Aorta (tissue), 5 donors: ENCODE results near the gene DAB2IP. TPM values are rescaled to one million over a fixed set of nuclear protein-coding genes. Genes with fewer than 3 reads are reported as not detected.

ENCODE experiments used
- ATAC-seq: fragments of 200-7000 bp; cut with Tn5 transposase; one replicate; pipeline ENCODE4 v1.9.1; 2022; ENCODE audit warnings: moderate library complexity; ENCODE audit not compliant: low FRiP score
- DNase-seq, 2 donors: peaks; one replicate each; pipeline ENCODE4 v3.0.0-alpha.2; 2020
- H3K27ac ChIP-seq, 2 donors: one replicate each; pipeline ENCODE4 v1.5.1; 2013; ENCODE audit warnings: low read length in 2 of 2, mild to moderate bottlenecking in 2 of 2, moderate library complexity in 2 of 2, control low read depth in 1 of 2, inconsistent platforms in 1 of 2, low read depth in 1 of 2
- H3K27me3 ChIP-seq, 2 donors: one replicate each; pipeline ENCODE4 v1.6.1; 2013; ENCODE audit warnings: control low read depth in 1 of 2, low read length in 1 of 2, mild to moderate bottlenecking in 1 of 2, moderate library complexity in 1 of 2; ENCODE audit not compliant: insufficient read depth in 2 of 2, control insufficient read depth in 1 of 2
- H3K36me3 ChIP-seq, 2 donors: one replicate each; pipeline ENCODE4 v1.6.1; 2013; ENCODE audit warnings: control low read depth in 1 of 2, low read length in 1 of 2, mild to moderate bottlenecking in 1 of 2; ENCODE audit not compliant: insufficient read depth in 2 of 2, control insufficient read depth in 1 of 2
- H3K4me1 ChIP-seq, 2 donors: one replicate each; pipeline ENCODE4 v1.6.1; 2013; ENCODE audit warnings: low read length in 2 of 2, control low read depth in 1 of 2, mild to moderate bottlenecking in 1 of 2, moderate library complexity in 1 of 2; ENCODE audit not compliant: insufficient read depth in 2 of 2, control insufficient read depth in 1 of 2
- H3K4me3 ChIP-seq, 2 donors: one replicate each; pipeline ENCODE4 v1.5.1; 2013; ENCODE audit warnings: low read length in 2 of 2, control low read depth in 1 of 2, mild to moderate bottlenecking in 1 of 2
- H3K9me3 ChIP-seq: one replicate; pipeline ENCODE4 v1.6.1; 2013; ENCODE audit warnings: mild to moderate bottlenecking, low read length; ENCODE audit not compliant: control insufficient read depth
- WGBS, 2 donors: extraction: QIAGEN DNeasy Blood & Tissue Kit; methylation state at CpG; one replicate each; pipeline ENCODE4 v1.1.7; 2013; 5-methylcytosine and 5-hydroxymethylcytosine counted together
- intact Hi-C, 2 donors: fragments of 100-400 bp; cut with DNase I; formaldehyde crosslinking; loops; one replicate each; pipeline versions ENCODE4 v1.14.2 to v1.15.0; 2022
- polyA plus RNA-seq, 2 donors: library from polyadenylated mRNA; stranded (reverse); fragments of 200-250 nt; gene quantifications; one replicate each; pipeline ENCODE4 v1.2.3, GENCODE V29; 2013
- total RNA-seq, 2 donors: library from RNA; stranded (reverse); fragmentation: NEBNext Ultra II Directional; extraction: Animal tissue kit (Norgen Biotek cat#: 25700); gene quantifications; one replicate each; pipeline ENCODE4 v1.2.1, GENCODE V29; 2021
- donor health status: healthy with polysubstance abuse.
- donor health status: Bipolar disorder and iron deficiency.
- donor health status: DM: no; HTN: no; CAD: no.
- donor health status: DM: no; HTN: no; CAD: no.
- donor health status: DM: yes; HTN: yes; CAD: no.

DAB2IP gene
- total and polyA plus RNA-seq, 4 donors = 12.0 to 75.4 (median 51.4) TPM

- 86 to 89% methylated on average over 18 to 19 of the region's 19 CpGs for WGBS, 2 donors
- Histone ChIP-seq H3K9me3 (no peaks in the 10 kb centered on the region), H3K27ac (no peak overlapping the region), H3K4me3 (no peak overlapping the region), H3K4me1 (peaks cover 2 to 3% of the 10 kb centered on the region in 2 donors), H3K27me3 (no peaks in the 10 kb centered on the region), H3K36me3 (peaks cover 0 to 5% of the 10 kb centered on the region in 2 donors)
- ATAC-seq = no peak
- intact Hi-C loops = no loop called here
- no peak for DNase-seq
These were observed 114.7 kb downstream of the DAB2IP start for GRCh38 chr9:121766081-121766683.

GRCh38 chr9:121767171-121767769 is 115.8 kb downstream of the DAB2IP start:
- intact Hi-C loops = no loop called here
- DNase-seq (peak in 1 of 2 donors; percentile 42), ATAC-seq (no peak)
- WGBS, 2 donors = 71 to 78% methylated on average over 9 of the region's 9 CpGs
- Histone ChIP-seq H3K4me1 (peaks cover 2 to 3% of the 10 kb centered on the region in 2 donors), H3K4me3 (no peak overlapping the region), H3K9me3 (no peaks in the 10 kb centered on the region), H3K27me3 (no peaks in the 10 kb centered on the region), H3K36me3 (peaks cover 0 to 5% of the 10 kb centered on the region in 2 donors), H3K27ac (peak overlapping the region in 1 of 2 donors; percentile 26)

- no peaks in the 10 kb centered on the region for H3K9me3 ChIP-seq
- no peak overlapping the region for H3K4me3 ChIP-seq
- peak overlapping the region in 1 of 2 donors; percentile 28 for H3K27ac ChIP-seq
- peaks cover 0 to 5% of the 10 kb centered on the region in 2 donors for H3K36me3 ChIP-seq
- H3K27me3 ChIP-seq = no peaks in the 10 kb centered on the region
- ATAC-seq = no peak
- WGBS, 2 donors = 88 to 89% methylated on average over 15 of the region's 15 CpGs
- intact Hi-C loops = no loop called here
- H3K4me1 ChIP-seq = peaks cover 2 to 3% of the 10 kb centered on the region in 2 donors
- peak; percentile 38 to 73 for DNase-seq
These were observed 117.1 kb downstream of the DAB2IP start for GRCh38 chr9:121768416-121769015.

DNA sequence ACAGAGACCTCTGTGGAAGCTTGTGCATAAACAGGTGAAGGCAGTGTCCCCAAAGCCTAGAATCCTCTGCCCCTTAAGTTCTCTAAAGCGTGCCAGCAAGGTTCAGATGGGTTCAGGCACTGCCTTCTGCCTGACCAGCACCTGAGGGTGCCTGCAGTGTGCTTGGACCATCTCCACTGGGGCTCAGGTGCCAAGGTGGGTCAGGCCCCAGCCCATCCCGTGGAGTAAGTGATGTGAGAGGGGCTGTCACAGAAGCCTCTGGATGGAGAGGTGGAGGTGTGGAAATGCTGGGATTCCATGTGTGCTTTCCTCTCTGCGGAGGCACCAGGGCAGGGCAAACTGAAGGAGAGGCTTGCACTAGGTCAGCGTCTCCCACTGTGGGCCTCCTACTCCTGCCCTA is 118.5 kb downstream of the DAB2IP start:
- Histone ChIP-seq H3K4me1 (peaks cover 2 to 3% of the 10 kb centered on the region in 2 donors), H3K9me3 (no peaks in the 10 kb centered on the region), H3K27ac (peak overlapping the region in 1 of 2 donors; percentile 89), H3K36me3 (peaks cover 0 to 5% of the 10 kb centered on the region in 2 donors), H3K27me3 (no peaks in the 10 kb centered on the region), H3K4me3 (no peak overlapping the region)
- WGBS, 2 donors = 91% methylated on average over 4 of the region's 4 CpGs
- ATAC-seq (no peak), DNase-seq (peak in 1 of 2 donors; percentile 58)
- intact Hi-C loops = loop anchor here in 1 of 2 donors (1.0 to 5.0 kb wide), 3 partner anchors 21 to 73 kb away; no protein-coding TSS in a partner anchor

DNA sequence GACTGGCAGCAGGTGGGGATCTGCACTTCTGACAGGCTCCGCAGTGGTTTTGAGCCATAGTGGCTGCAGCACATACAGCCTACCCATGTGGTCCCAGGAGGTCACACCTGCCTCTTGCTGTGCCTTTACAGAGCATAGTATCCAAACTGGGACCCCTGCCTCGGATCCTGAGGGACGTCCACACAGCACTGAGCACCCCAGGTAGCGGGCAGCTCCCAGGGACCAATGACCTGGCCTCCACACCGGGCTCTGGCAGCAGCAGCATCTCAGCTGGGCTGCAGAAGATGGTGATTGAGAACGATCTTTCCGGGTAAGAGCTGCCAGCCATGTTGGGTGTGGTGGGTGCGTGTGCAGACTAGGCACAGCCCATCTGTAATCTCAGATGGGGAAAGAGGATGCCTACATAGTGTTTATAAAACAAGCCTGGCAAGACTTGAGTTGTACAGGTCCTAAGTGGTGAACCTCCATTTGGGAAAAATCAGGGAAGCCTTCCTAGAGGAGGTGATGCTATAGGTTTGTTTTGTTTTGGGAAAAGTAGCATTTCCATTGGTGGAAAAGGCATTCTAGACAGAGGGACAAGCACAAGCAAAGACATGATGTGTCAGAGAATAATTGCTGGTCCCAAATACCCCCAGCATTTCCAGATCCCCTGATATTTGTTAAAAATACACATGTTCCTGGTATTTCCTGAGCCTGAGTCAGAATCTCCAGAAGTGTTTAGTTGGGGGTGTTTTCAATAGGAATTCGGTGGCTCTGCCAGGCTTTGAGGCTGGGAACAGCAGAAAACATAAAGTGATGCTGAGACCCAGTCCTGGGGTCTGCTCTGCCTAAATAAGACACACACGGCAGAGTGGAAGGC is 119.2 kb downstream of the DAB2IP start:
- peaks cover 0 to 7% of the 10 kb centered on the region in 2 donors for H3K36me3 ChIP-seq
- intact Hi-C loops = loop anchor here in 1 of 2 donors (1.0 to 5.0 kb wide), 3 partner anchors 21 to 73 kb away; no protein-coding TSS in a partner anchor
- ATAC-seq = no peak
- WGBS, 2 donors = 72% methylated on average over 10 of the region's 10 CpGs
- no peaks in the 10 kb centered on the region for H3K27me3 ChIP-seq
- no peaks in the 10 kb centered on the region for H3K4me1 ChIP-seq
- peak; percentile 42 to 52 for DNase-seq
- H3K27ac ChIP-seq = peak overlapping the region; percentile 62 to 93
- H3K9me3 ChIP-seq = no peaks in the 10 kb centered on the region
- H3K4me3 ChIP-seq = no peak overlapping the region

DNA sequence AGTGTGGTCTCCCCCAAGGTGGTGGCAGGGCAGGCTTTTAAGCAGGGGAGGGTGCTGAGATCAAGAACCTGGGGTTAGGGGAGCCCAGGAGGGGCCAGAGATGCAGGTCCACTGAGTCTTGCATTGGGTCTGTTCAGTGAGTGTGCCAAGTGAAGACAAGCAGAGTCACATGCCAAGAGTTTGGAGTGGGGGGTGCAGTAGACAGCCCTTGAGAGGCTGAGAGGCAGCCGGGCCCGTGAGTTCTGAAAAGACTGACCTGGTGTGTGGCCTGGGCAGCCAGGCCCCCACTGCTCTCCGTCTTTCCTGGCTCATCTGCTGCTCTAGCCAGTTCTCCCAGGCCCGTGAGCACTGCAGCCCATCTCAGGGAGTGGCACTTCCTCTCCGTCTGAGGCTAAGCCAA is 120.0 kb downstream of the DAB2IP start:
- intact Hi-C loops = loop anchor here in 1 of 2 donors (5.0 kb wide), 2 partner anchors 34 to 74 kb away; no protein-coding TSS in a partner anchor
- ATAC-seq = no peak
- Histone ChIP-seq H3K27me3 (no peaks in the 10 kb centered on the region), H3K4me1 (no peaks in the 10 kb centered on the region), H3K9me3 (no peaks in the 10 kb centered on the region), H3K36me3 (peaks cover 0 to 11% of the 10 kb centered on the region in 2 donors), H3K4me3 (no peak overlapping the region), H3K27ac (peak overlapping the region; percentile 62 to 93)
- 2 to 6% methylated on average over 5 of the region's 5 CpGs for WGBS, 2 donors
- peak; percentile 45 to 65 for DNase-seq

DNA sequence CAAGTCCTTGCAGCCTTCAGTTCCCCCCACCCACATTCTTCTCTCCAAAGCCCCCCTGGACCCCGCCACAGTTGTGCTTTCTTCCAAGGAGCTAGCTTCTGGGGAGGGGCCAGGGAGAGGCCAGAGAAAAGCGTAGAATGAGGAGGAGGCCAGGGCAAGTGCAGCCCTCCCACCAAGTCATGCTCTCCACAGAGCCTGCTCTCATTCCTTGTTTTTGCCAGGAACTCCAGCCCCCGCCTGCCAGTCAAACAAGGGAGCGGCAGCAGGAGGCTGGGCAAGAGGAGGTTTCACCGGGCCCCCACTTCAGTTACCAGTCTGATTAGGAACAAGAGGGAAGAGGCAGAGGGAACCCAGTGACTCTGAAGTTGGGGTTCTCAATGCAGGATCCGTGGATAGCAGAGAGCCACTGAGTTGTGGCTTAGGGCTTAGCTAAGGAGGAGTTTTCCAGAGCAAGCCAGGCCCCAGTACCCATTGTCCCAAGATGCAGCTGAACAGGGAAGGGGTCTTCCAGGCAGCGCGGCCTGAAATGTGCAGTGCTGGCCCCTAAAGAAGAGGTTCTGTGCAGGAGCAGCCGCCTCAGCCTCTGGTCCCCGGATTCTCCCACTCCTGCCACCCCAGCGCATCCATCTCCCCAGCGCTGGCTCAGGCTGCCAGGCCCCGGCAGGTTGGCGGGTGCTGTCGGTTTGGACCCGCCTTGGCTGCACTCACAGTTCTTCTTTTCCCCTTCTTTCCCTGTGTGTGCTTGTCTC is 120.6 kb downstream of the DAB2IP start:
- Histone ChIP-seq H3K27ac (peak overlapping the region; percentile 62 to 93), H3K4me3 (no peak overlapping the region), H3K27me3 (no peaks in the 10 kb centered on the region), H3K4me1 (no peaks in the 10 kb centered on the region), H3K9me3 (no peaks in the 10 kb centered on the region), H3K36me3 (peaks cover 0 to 11% of the 10 kb centered on the region in 2 donors)
- WGBS, 2 donors = 53 to 54% methylated on average over 16 of the region's 16 CpGs
- ATAC-seq (peak; percentile 13), DNase-seq (peak; percentile 70 to 77)
- intact Hi-C loops = loop anchor here in 1 of 2 donors (5.0 kb wide), 2 partner anchors 35 to 75 kb away; no protein-coding TSS in a partner anchor
